SU-DHL-6 (cell line): ENCODE data around the gene MIEF1.

Experiments
- EZH2phosphoT487 ChIP-seq: fragments of 200-600 bp; sonication (generic), shearing (Covaris generic); conservative IDR thresholded peaks from 2 replicates; pipeline ENCODE4 v1.6.1; 2018; ENCODE audit warnings: mild to moderate bottlenecking, antibody characterized with exemption, low read length, moderate library complexity, mixed read lengths
- TF ChIP-seq, protein P1 (sequence below): fragments of 200-600 bp; sonication (generic); IDR thresholded peaks from one replicate; pipeline ENCODE4 v1.5.1; 2017; ENCODE audit warnings: antibody characterized with exemption, mild to moderate bottlenecking, low read length, moderate library complexity; ENCODE audit not compliant: insufficient read depth, poor library complexity, severe bottlenecking

DNA sequence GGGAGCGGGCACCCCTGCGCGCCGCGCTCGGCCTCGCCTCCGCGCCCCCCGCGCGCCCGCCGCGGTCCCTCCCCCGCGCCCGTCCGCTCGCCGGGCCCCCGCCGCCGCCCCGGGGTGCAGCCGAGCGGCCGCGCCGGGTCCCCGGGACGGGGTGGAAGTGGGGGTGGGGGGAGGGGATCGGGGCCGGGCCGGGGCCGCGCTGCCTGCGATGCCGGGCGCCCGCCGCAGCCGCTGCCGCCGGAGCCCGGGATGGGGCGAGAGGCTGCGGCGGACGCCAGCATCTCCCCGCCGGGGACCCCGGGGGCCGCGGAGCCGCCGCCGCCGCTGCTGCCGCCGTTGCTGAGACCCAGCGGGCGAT lies 44.9 kb upstream of the MIEF1 start:
- TF ChIP-seq, protein P1, sequence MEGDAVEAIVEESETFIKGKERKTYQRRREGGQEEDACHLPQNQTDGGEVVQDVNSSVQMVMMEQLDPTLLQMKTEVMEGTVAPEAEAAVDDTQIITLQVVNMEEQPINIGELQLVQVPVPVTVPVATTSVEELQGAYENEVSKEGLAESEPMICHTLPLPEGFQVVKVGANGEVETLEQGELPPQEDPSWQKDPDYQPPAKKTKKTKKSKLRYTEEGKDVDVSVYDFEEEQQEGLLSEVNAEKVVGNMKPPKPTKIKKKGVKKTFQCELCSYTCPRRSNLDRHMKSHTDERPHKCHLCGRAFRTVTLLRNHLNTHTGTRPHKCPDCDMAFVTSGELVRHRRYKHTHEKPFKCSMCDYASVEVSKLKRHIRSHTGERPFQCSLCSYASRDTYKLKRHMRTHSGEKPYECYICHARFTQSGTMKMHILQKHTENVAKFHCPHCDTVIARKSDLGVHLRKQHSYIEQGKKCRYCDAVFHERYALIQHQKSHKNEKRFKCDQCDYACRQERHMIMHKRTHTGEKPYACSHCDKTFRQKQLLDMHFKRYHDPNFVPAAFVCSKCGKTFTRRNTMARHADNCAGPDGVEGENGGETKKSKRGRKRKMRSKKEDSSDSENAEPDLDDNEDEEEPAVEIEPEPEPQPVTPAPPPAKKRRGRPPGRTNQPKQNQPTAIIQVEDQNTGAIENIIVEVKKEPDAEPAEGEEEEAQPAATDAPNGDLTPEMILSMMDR, result no peak
- no peak for TF ChIP-seq EZH2phosphoT487
